ENCODE measurements around the gene ITCH.
"Not testable (repeated sequence)": the region's sequence is repeated elsewhere in the genome, so short reads cannot be mapped to it uniquely, and the experiment has no call there.

Gene ITCH

GRCh38 chr20:34427784-34428183 is 64.7 kb downstream of the ITCH start:
- H3K4me3 ChIP-seq (ENCODE audit: low read depth, low read length), result no peak overlapping the region
- TF ChIP-seq CTCF (IDR thresholded peaks at IDR 0.05; ENCODE audit: borderline replicate concordance, insufficient read depth, low read depth, low read length), result no peak

GRCh38 chr20:34431168-34431567 is 68.1 kb downstream of the ITCH start:
- no peak overlapping the region for H3K4me3 ChIP-seq (ENCODE audit: low read depth, low read length)
- TF ChIP-seq CTCF (IDR thresholded peaks at IDR 0.05; ENCODE audit: borderline replicate concordance, insufficient read depth, low read depth, low read length), result no peak

GRCh38 chr20:34432663-34433062 is 69.6 kb downstream of the ITCH start:
- H3K4me3 ChIP-seq (ENCODE audit: low read depth, low read length), result not testable (repeated sequence)

GRCh38 chr20:34433391-34433790 is 70.3 kb downstream of the ITCH start:
- no peak for TF ChIP-seq CTCF (IDR thresholded peaks at IDR 0.05; ENCODE audit: borderline replicate concordance, insufficient read depth, low read depth, low read length)
- no peak overlapping the region for H3K4me3 ChIP-seq (ENCODE audit: low read depth, low read length)

- TF ChIP-seq CTCF (IDR thresholded peaks at IDR 0.05; ENCODE audit: borderline replicate concordance, insufficient read depth, low read depth, low read length), result no peak
- no peak overlapping the region for H3K4me3 ChIP-seq (ENCODE audit: low read depth, low read length)
Observed at GRCh38 chr20:34435589-34435988, 72.5 kb downstream of the ITCH start.

- TF ChIP-seq CTCF (IDR thresholded peaks at IDR 0.05; ENCODE audit: borderline replicate concordance, insufficient read depth, low read depth, low read length), result no peak
- no peak overlapping the region for H3K4me3 ChIP-seq (ENCODE audit: low read depth, low read length)
Observed at GRCh38 chr20:34437330-34437986, 74.4 kb downstream of the ITCH start.

GRCh38 chr20:34439168-34439567 is 76.1 kb downstream of the ITCH start:
- no peak for TF ChIP-seq CTCF (IDR thresholded peaks at IDR 0.05; ENCODE audit: borderline replicate concordance, insufficient read depth, low read depth, low read length)
- H3K4me3 ChIP-seq (ENCODE audit: low read depth, low read length), result no peak overlapping the region

GRCh38 chr20:34441423-34441822 is 78.3 kb downstream of the ITCH start:
- not testable (repeated sequence) for H3K4me3 ChIP-seq (ENCODE audit: low read depth, low read length)
